Upper lobe of left lung (tissue), 6 donors: Measurements from ENCODE around the gene SEMA3E. TPM values are rescaled to one million over a fixed set of nuclear protein-coding genes. Genes with fewer than 3 reads are reported as not detected.
"Not testable (repeated sequence)": the region's sequence is repeated elsewhere in the genome, so short reads cannot be mapped to it uniquely, and the experiment has no call there.

Experiments
- ATAC-seq, 2 donors: fragments of 200-7000 bp; cut with Tn5 transposase; one replicate each; pipeline ENCODE4 v1.9.1; 2022; ENCODE audit warnings: mild to moderate bottlenecking in 2 of 2, moderate library complexity in 2 of 2; ENCODE audit not compliant: low FRiP score in 2 of 2
- DNase-seq, 2 donors: peaks; one replicate each; pipeline ENCODE4 v3.0.0-alpha.2; 2019 to 2020
- H3K27ac ChIP-seq, 4 donors: fragments of 200-600 bp; sonication (generic); one replicate each; pipeline ENCODE4 v1.5.1; 2016 to 2019
- H3K27me3 ChIP-seq, 4 donors: fragments of 200-600 bp; sonication (generic); one replicate each; pipeline ENCODE4 v1.5.1; 2017 to 2019
- H3K36me3 ChIP-seq, 4 donors: fragments of 200-600 bp; sonication (generic); one replicate each; pipeline ENCODE4 v1.5.1; 2016 to 2019
- H3K4me1 ChIP-seq, 4 donors: fragments of 200-600 bp; sonication (generic); one replicate each; pipeline ENCODE4 v1.5.1; 2018 to 2019
- H3K4me3 ChIP-seq, 4 donors: fragments of 200-600 bp; sonication (generic); one replicate each; pipeline ENCODE4 v1.5.1; 2017 to 2019; ENCODE audit warnings: mild to moderate bottlenecking in 2 of 4, moderate library complexity in 1 of 4
- H3K9me3 ChIP-seq, 4 donors: fragments of 200-600 bp; sonication (generic); one replicate each; pipeline ENCODE4 v1.5.1; 2018 to 2019
- EP300 ChIP-seq, 4 donors: sonication (generic); formaldehyde crosslinking; IDR thresholded peaks; one replicate each; pipeline ENCODE4 v1.5.1; 2017; ENCODE audit warnings: antibody characterized with exemption in 4 of 4, control low read depth in 2 of 4
- POLR2A ChIP-seq, 4 donors: fragments of 450-650 bp; IDR thresholded peaks; one replicate each; pipeline ENCODE4 v1.5.1; 2016 to 2017; ENCODE audit warnings: antibody characterized with exemption in 4 of 4, mild to moderate bottlenecking in 2 of 4
- POLR2AphosphoS5 ChIP-seq, 2 donors: sonication (generic); formaldehyde crosslinking; IDR thresholded peaks; one replicate each; pipeline ENCODE4 v1.5.1; 2017; ENCODE audit warnings: antibody characterized with exemption in 2 of 2
- WGBS, 2 donors: methylation state at CpG; one replicate each; pipeline ENCODE4 v1.1.5; 2017 to 2018; 5-methylcytosine and 5-hydroxymethylcytosine counted together
- total RNA-seq, 6 donors: library from RNA; depleted of rRNA in 4 of 6; stranded (reverse); fragments of >200 nt in 4 of 6; gene quantifications; one replicate each; pipeline versions ENCODE4 v1.1.0 to v1.2.1, GENCODE V29; 2016 to 2021
- TF ChIP-seq, protein P1 (sequence below), 6 experiments: fragments of 450-650 bp in 4 of 6; fragments of 200-600 bp in 2 of 6; sonication (generic) in 2 of 6; IDR thresholded peaks; one replicate each; pipeline ENCODE4 v1.5.1; 2016 to 2019; ENCODE audit warnings: antibody characterized with exemption in 6 of 6
- donor health status: DM: no; HTN: no; CAD: no; lungs with moderate emphysema.
- donor health status: DM: no; HTN: yes; CAD: no; lungs with severe emphysema.

SEMA3E gene
- total RNA-seq, 6 donors from 2014 or later, result under 0.01 to 14.2 (median 6.9) TPM

DNA sequence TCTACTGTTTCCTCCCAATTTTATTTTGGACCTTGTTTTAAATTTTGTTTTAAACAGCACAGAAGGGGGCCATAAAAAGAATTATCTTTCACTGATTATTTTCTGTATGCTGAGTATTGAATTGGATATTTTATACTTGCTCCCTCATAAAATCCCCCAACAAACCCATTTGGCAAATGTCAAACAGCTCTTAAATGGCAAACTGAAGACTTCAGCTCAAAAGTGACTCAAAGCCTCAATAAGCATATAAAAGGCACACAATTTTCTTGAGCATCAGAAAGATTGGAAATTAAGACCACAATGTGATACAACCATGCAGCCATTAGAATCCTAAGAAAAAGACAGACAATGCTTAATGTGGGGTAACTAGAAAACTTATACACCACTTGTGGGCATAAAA is 199.2 kb downstream of the SEMA3E start:
- DNase-seq, result no peak
- Histone ChIP-seq H3K9me3 (no peaks in the 10 kb centered on the region), H3K27me3 (no peaks in the 10 kb centered on the region), H3K4me3 (no peak overlapping the region), H3K4me1 (no peaks in the 10 kb centered on the region), H3K27ac (no peak overlapping the region), H3K36me3 (no peaks in the 10 kb centered on the region)
- no peak for ATAC-seq
- TF ChIP-seq POLR2AphosphoS5 (IDR thresholded peaks at IDR 0.05) (no peak), EP300 (IDR thresholded peaks at IDR 0.05) (no peak), POLR2A (IDR thresholded peaks at IDR 0.05) (no peak)
- TF ChIP-seq, protein P1, sequence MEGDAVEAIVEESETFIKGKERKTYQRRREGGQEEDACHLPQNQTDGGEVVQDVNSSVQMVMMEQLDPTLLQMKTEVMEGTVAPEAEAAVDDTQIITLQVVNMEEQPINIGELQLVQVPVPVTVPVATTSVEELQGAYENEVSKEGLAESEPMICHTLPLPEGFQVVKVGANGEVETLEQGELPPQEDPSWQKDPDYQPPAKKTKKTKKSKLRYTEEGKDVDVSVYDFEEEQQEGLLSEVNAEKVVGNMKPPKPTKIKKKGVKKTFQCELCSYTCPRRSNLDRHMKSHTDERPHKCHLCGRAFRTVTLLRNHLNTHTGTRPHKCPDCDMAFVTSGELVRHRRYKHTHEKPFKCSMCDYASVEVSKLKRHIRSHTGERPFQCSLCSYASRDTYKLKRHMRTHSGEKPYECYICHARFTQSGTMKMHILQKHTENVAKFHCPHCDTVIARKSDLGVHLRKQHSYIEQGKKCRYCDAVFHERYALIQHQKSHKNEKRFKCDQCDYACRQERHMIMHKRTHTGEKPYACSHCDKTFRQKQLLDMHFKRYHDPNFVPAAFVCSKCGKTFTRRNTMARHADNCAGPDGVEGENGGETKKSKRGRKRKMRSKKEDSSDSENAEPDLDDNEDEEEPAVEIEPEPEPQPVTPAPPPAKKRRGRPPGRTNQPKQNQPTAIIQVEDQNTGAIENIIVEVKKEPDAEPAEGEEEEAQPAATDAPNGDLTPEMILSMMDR (IDR thresholded peaks at IDR 0.05), result no peak

DNA sequence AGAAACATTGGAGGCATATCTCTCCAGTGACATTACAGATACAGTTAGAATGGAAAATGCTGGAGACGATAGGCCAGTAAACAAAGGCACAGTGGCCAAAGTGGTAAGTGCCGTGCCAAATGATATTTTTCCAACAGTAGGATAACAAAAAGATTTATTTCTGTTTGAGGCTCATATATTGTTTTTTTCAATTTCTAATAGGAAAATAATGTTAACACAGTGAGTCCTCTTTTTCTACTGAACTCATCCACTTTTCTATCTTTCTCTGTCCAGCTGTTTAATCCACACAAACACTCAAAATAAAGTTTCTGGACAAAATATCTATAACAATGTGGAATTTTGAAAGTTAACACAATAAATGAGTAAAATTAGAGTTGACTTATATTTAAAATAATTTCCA is 201.3 kb downstream of the SEMA3E start:
- H3K4me1 ChIP-seq, result no peaks in the 10 kb centered on the region
- H3K36me3 ChIP-seq, result no peaks in the 10 kb centered on the region
- no peaks in the 10 kb centered on the region for H3K27me3 ChIP-seq
- 77 to 79% methylated on average over 2 of the region's 2 CpGs for WGBS, 2 donors
- H3K4me3 ChIP-seq, result no peak overlapping the region
- no peaks in the 10 kb centered on the region for H3K9me3 ChIP-seq
- TF ChIP-seq, protein P1 (IDR thresholded peaks at IDR 0.05), result no peak
- TF ChIP-seq POLR2A (IDR thresholded peaks at IDR 0.05), result no peak
- TF ChIP-seq POLR2AphosphoS5 (IDR thresholded peaks at IDR 0.05), result no peak
- TF ChIP-seq EP300 (IDR thresholded peaks at IDR 0.05), result no peak
- DNase-seq, result no peak
- H3K27ac ChIP-seq, result no peak overlapping the region
- no peak for ATAC-seq

DNA sequence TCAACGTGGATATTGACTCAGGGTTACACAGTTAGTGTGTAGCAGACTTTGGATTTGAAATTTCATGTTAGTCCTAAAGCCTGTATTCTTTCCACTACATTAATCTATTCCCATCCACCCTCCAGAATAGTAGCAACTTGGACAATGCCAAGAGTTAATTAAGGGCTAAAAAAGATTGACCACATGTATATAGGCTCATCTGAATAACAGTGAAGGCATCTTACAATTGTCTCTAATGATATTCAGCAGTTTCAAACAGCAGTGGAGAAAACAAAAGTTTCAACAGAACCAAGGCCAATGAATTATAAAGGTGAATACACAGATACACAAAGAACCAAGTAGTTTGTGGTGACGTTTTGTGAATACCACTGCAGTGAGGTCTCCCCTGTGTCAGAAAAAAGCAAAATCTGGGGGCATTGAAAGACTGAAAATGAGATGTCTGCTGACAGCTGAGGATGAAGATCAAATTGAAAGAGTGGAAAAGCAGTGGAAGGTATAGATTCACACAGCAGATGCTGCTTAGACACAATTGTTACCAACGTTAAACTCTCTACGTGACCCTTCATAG is 202.8 kb downstream of the SEMA3E start:
- TF ChIP-seq EP300 (IDR thresholded peaks at IDR 0.05) (no peak), POLR2AphosphoS5 (IDR thresholded peaks at IDR 0.05) (no peak), POLR2A (IDR thresholded peaks at IDR 0.05) (no peak)
- TF ChIP-seq, protein P1 (IDR thresholded peaks at IDR 0.05), result no peak
- no peak for ATAC-seq
- H3K9me3 ChIP-seq, result no peaks in the 10 kb centered on the region
- 56 to 59% methylated on average over 4 of the region's 4 CpGs for WGBS, 2 donors
- H3K4me1 ChIP-seq, result no peaks in the 10 kb centered on the region
- H3K27ac ChIP-seq, result no peak overlapping the region
- H3K4me3 ChIP-seq, result no peak overlapping the region
- H3K27me3 ChIP-seq, result no peaks in the 10 kb centered on the region
- no peaks in the 10 kb centered on the region for H3K36me3 ChIP-seq
- DNase-seq, result no peak

DNA sequence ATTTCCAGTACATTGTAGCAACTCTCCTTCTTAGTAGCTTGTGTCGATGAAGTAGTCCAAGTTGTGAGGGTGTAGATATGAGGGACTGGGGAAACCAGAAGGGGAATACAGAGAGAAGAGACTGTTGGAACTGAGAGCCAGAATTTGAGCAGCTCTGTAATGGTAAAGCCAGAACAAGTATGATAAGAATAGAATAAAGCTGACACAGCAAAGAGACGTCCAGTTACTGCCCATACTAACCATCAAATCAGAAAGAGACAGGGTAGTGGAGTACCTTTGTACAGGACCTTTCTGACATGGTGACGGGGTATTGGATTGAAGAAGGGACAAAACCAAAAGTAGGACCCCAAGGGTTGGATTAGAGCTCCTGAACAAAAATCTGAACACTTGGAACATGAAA is 206.0 kb downstream of the SEMA3E start:
- H3K4me3 ChIP-seq, result no peak overlapping the region
- 76% methylated on average over 3 of the region's 3 CpGs for WGBS, 2 donors
- DNase-seq, result no peak
- no peak for ATAC-seq
- H3K9me3 ChIP-seq, result no peaks in the 10 kb centered on the region
- H3K27ac ChIP-seq, result no peak overlapping the region
- H3K36me3 ChIP-seq, result no peaks in the 10 kb centered on the region
- TF ChIP-seq, protein P1 (IDR thresholded peaks at IDR 0.05), result no peak
- TF ChIP-seq POLR2AphosphoS5 (IDR thresholded peaks at IDR 0.05), result no peak
- no peak for TF ChIP-seq EP300 (IDR thresholded peaks at IDR 0.05)
- TF ChIP-seq POLR2A (IDR thresholded peaks at IDR 0.05), result no peak
- no peaks in the 10 kb centered on the region for H3K4me1 ChIP-seq
- H3K27me3 ChIP-seq, result no peaks in the 10 kb centered on the region

DNA sequence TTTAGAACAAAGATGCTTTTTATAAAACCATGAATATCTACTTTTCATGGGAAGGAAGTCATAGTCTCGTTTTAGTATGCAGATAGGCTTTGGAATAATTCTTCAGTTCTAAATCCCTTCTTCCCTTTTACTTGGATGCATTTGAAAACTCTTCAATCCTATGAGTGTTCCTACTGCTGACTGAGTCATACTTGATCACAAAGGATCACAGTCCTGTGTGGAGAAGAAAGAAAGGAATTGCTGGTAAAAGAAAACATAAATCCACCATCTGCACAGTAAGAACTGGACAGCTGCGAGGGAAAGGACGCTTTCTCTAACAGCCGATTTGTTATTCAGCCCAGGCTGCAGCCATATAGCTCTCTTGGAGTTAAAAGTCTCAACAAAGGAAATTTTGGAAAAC is 209.9 kb downstream of the SEMA3E start:
- H3K27ac ChIP-seq, result no peak overlapping the region
- 75 to 77% methylated on average over 4 of the region's 4 CpGs for WGBS, 2 donors
- no peaks in the 10 kb centered on the region for H3K36me3 ChIP-seq
- no peak overlapping the region for H3K4me3 ChIP-seq
- no peaks in the 10 kb centered on the region for H3K9me3 ChIP-seq
- no peak for ATAC-seq
- TF ChIP-seq POLR2AphosphoS5 (IDR thresholded peaks at IDR 0.05), result no peak
- no peak for TF ChIP-seq EP300 (IDR thresholded peaks at IDR 0.05)
- H3K4me1 ChIP-seq, result no peaks in the 10 kb centered on the region
- DNase-seq, result no peak
- H3K27me3 ChIP-seq, result no peaks in the 10 kb centered on the region

DNA sequence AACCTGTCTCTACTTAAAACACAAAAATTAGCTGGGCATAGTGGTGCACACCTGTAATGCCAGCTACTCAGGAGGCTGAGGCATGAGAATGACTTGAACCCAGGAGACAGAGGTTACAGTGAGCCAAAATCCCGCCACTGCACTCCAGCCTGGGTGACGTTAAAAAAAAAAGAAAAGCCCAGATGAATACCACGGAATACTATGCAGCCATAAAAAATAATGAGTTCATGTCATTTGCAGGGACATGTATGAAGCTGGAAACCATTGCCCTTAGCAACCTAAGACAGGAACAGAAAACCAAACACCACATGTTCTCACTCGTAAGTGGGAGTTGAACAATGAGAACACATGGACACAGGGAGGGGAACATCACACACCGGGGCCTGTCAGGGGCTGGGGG is 218.7 kb downstream of the SEMA3E start:
- not testable (repeated sequence) for H3K9me3 ChIP-seq, DNase-seq, H3K4me3 ChIP-seq, ATAC-seq, H3K27ac ChIP-seq, H3K27me3 ChIP-seq, H3K36me3 ChIP-seq, H3K4me1 ChIP-seq
- WGBS, 2 donors, result 97% methylated on average over 5 of the region's 5 CpGs
